MG63 (cell line): ENCODE data around the gene HNRNPC. TPM values are rescaled to one million over a fixed set of nuclear protein-coding genes. Genes with fewer than 3 reads are reported as not detected.
"Not testable (repeated sequence)": the region's sequence is repeated elsewhere in the genome, so short reads cannot be mapped to it uniquely, and the experiment has no call there.

Experiments used
- DNase-seq: peaks from one replicate; pipeline ENCODE4 v3.0.0-alpha.2; 2020
- H3K27me3 ChIP-seq: fragments of 250-450 bp; sonication (Bioruptor Pico); 2 replicates; pipeline ENCODE4 v1.5.1; 2020; ENCODE audit warnings: mild to moderate bottlenecking, moderate library complexity
- H3K36me3 ChIP-seq: fragments of 250-450 bp; sonication (Bioruptor Pico); 2 replicates; pipeline ENCODE4 v1.5.1; 2020; ENCODE audit warnings: mild to moderate bottlenecking, moderate library complexity
- H3K4me3 ChIP-seq: fragments of 250-450 bp; sonication (Bioruptor Pico); 2 replicates; pipeline ENCODE4 v1.5.1; 2020; ENCODE audit warnings: mild to moderate bottlenecking, moderate library complexity
- H3K9me3 ChIP-seq: fragments of 250-450 bp; sonication (Bioruptor Pico); 2 replicates; pipeline ENCODE4 v1.5.1; 2020; ENCODE audit warnings: mild to moderate bottlenecking, moderate library complexity
- total RNA-seq: library from RNA; depleted of rRNA; stranded (reverse); fragments of >200 nt; shearing (Covaris generic); gene quantifications from 2 replicates; pipeline ENCODE4 v1.2.3, GENCODE V29; 2014; ENCODE audit warnings: low replicate concordance; rRNA removed

HNRNPC gene
- total RNA-seq: 994 and 1,287 TPM in 2 replicates

- H3K4me3 ChIP-seq: peak within 1 kb of the TSS; percentile 69
- H3K27me3 ChIP-seq: no peaks in the 10 kb centered on the region
- peak; percentile 98 for DNase-seq
- no peaks in the 10 kb centered on the region for H3K9me3 ChIP-seq
- peaks cover 45% of the 10 kb centered on the region for H3K36me3 ChIP-seq
Observed at GRCh38 chr14:21269252-21270046, at the start of gene HNRNPC. Gene HNRNPC, minus strand, starts transcription at chr14:21269442. Its CDS starts 35,249 bp downstream, at chr14:21234193.

- no peaks in the 10 kb centered on the region for H3K36me3 ChIP-seq
- H3K4me3 ChIP-seq: no peak overlapping the region
- no peaks in the 10 kb centered on the region for H3K9me3 ChIP-seq
- no peaks in the 10 kb centered on the region for H3K27me3 ChIP-seq
- no peak for DNase-seq
Observed at GRCh38 chr14:21317398-21317797, 48.2 kb upstream of the HNRNPC start.

GRCh38 chr14:21313512-21313911 lies 44.3 kb upstream of the HNRNPC start:
- Histone ChIP-seq H3K9me3 (no peaks in the 10 kb centered on the region), H3K27me3 (no peaks in the 10 kb centered on the region), H3K36me3 (no peaks in the 10 kb centered on the region), H3K4me3 (no peak overlapping the region)
- no peak for DNase-seq

- no peaks in the 10 kb centered on the region for H3K36me3 ChIP-seq
- H3K4me3 ChIP-seq: no peak overlapping the region
- no peaks in the 10 kb centered on the region for H3K27me3 ChIP-seq
- DNase-seq: no peak
- H3K9me3 ChIP-seq: no peaks in the 10 kb centered on the region
Observed at GRCh38 chr14:21311614-21312013, 42.4 kb upstream of the HNRNPC start.

- no peak for DNase-seq
- H3K36me3 ChIP-seq: no peaks in the 10 kb centered on the region
- no peaks in the 10 kb centered on the region for H3K27me3 ChIP-seq
- no peak overlapping the region for H3K4me3 ChIP-seq
- no peaks in the 10 kb centered on the region for H3K9me3 ChIP-seq
Observed at GRCh38 chr14:21309956-21310355, 40.7 kb upstream of the HNRNPC start.

GRCh38 chr14:21309238-21309636 lies 40.0 kb upstream of the HNRNPC start:
- H3K36me3 ChIP-seq: no peaks in the 10 kb centered on the region
- no peak overlapping the region for H3K4me3 ChIP-seq
- DNase-seq: no peak
- H3K27me3 ChIP-seq: no peaks in the 10 kb centered on the region
- no peaks in the 10 kb centered on the region for H3K9me3 ChIP-seq

GRCh38 chr14:21308479-21309237 lies 39.4 kb upstream of the HNRNPC start:
- no peaks in the 10 kb centered on the region for H3K27me3 ChIP-seq
- DNase-seq: peak; percentile 25
- H3K9me3 ChIP-seq: no peaks in the 10 kb centered on the region
- H3K36me3 ChIP-seq: no peaks in the 10 kb centered on the region
- 0 out of 2 replicates have a peak overlapping the region, but pooled peaks have one; percentile 7 for H3K4me3 ChIP-seq

GRCh38 chr14:21308132-21308478 lies 38.9 kb upstream of the HNRNPC start:
- no peak overlapping the region for H3K4me3 ChIP-seq
- DNase-seq: no peak
- H3K9me3 ChIP-seq: no peaks in the 10 kb centered on the region
- no peaks in the 10 kb centered on the region for H3K36me3 ChIP-seq
- no peaks in the 10 kb centered on the region for H3K27me3 ChIP-seq

- DNase-seq: no peak
- H3K9me3 ChIP-seq: no peaks in the 10 kb centered on the region
- no peaks in the 10 kb centered on the region for H3K36me3 ChIP-seq
- H3K4me3 ChIP-seq: no peak overlapping the region
- no peaks in the 10 kb centered on the region for H3K27me3 ChIP-seq
Observed at GRCh38 chr14:21307637-21308036, 38.4 kb upstream of the HNRNPC start.

- H3K36me3 ChIP-seq, H3K4me3 ChIP-seq, H3K27me3 ChIP-seq, DNase-seq, H3K9me3 ChIP-seq: not testable (repeated sequence)
Observed at GRCh38 chr14:21302836-21303140, 33.5 kb upstream of the HNRNPC start.

GRCh38 chr14:21302013-21302835 lies 33.0 kb upstream of the HNRNPC start:
- no peak overlapping the region for H3K4me3 ChIP-seq
- H3K36me3 ChIP-seq: no peaks in the 10 kb centered on the region
- H3K9me3 ChIP-seq: no peaks in the 10 kb centered on the region
- no peaks in the 10 kb centered on the region for H3K27me3 ChIP-seq
- DNase-seq: no peak

GRCh38 chr14:21300892-21301291 lies 31.6 kb upstream of the HNRNPC start:
- DNase-seq: peak; percentile 27
- Histone ChIP-seq H3K4me3 (peak overlapping the region; percentile 25), H3K9me3 (no peaks in the 10 kb centered on the region)

GRCh38 chr14:21299562-21300130 lies 30.4 kb upstream of the HNRNPC start:
- no peaks in the 10 kb centered on the region for H3K9me3 ChIP-seq
- no peaks in the 10 kb centered on the region for H3K36me3 ChIP-seq
- H3K27me3 ChIP-seq: no peaks in the 10 kb centered on the region
- no peak overlapping the region for H3K4me3 ChIP-seq
- no peak for DNase-seq

More at GRCh38 chr14:21300892-21301291, 31.6 kb upstream of the HNRNPC start:
- Histone ChIP-seq H3K36me3 (no peaks in the 10 kb centered on the region), H3K27me3 (no peaks in the 10 kb centered on the region)

- Histone ChIP-seq H3K27me3 (no peaks in the 10 kb centered on the region), H3K9me3 (no peaks in the 10 kb centered on the region), H3K4me3 (no peak overlapping the region), H3K36me3 (no peaks in the 10 kb centered on the region)
- DNase-seq: no peak
Observed at GRCh38 chr14:21298358-21298757, 29.1 kb upstream of the HNRNPC start.

GRCh38 chr14:21294026-21294425 lies 24.8 kb upstream of the HNRNPC start:
- H3K27me3 ChIP-seq, H3K9me3 ChIP-seq, DNase-seq, H3K4me3 ChIP-seq, H3K36me3 ChIP-seq: not testable (repeated sequence)

- Histone ChIP-seq H3K36me3 (no peaks in the 10 kb centered on the region), H3K27me3 (no peaks in the 10 kb centered on the region), H3K9me3 (no peaks in the 10 kb centered on the region), H3K4me3 (no peak overlapping the region)
- no peak for DNase-seq
Observed at GRCh38 chr14:21287168-21287567, 17.9 kb upstream of the HNRNPC start.

GRCh38 chr14:21286516-21286915 lies 17.3 kb upstream of the HNRNPC start:
- H3K27me3 ChIP-seq, DNase-seq, H3K9me3 ChIP-seq, H3K4me3 ChIP-seq, H3K36me3 ChIP-seq: not testable (repeated sequence)
